GM19324 (cell line): ENCODE results near the gene OCSTAMP.

Source experiments
- ATAC-seq: cut with Tn5 transposase; IDR thresholded peaks from one replicate; pipeline ENCODE4 v1.9.1; 2021; ENCODE audit warnings: mild to moderate bottlenecking, moderate library complexity; ENCODE audit not compliant: unreplicated experiment, low FRiP score

OCSTAMP gene

GRCh38 chr20:46520976-46521579 lies 29.4 kb downstream of the OCSTAMP start:
- no peak for ATAC-seq

- ATAC-seq = no peak
Measured at GRCh38 chr20:46520540-46520939, 29.9 kb downstream of the OCSTAMP start.

GRCh38 chr20:46519471-46520068 lies 30.9 kb downstream of the OCSTAMP start:
- ATAC-seq = no peak

- no peak for ATAC-seq
Measured at GRCh38 chr20:46512943-46513844, 37.3 kb downstream of the OCSTAMP start, which contains the start of gene ZNF334. Gene ZNF334 (minus strand): TSS chr20:46513559. CDS start chr20:46512102, 1,457 bp downstream.

- ATAC-seq = no peak
Measured at GRCh38 chr20:46509523-46509922, 40.9 kb downstream of the OCSTAMP start.

GRCh38 chr20:46507760-46508407 lies 42.6 kb downstream of the OCSTAMP start:
- no peak for ATAC-seq

- no peak for ATAC-seq
Measured at GRCh38 chr20:46505506-46505905, 44.9 kb downstream of the OCSTAMP start.

- ATAC-seq = no peak
Measured at GRCh38 chr20:46501961-46502360, 48.5 kb downstream of the OCSTAMP start.

GRCh38 chr20:46501337-46501942 lies 49.0 kb downstream of the OCSTAMP start:
- no peak for ATAC-seq

GRCh38 chr20:46494077-46494476 lies 56.4 kb downstream of the OCSTAMP start:
- ATAC-seq = no peak

GRCh38 chr20:46491354-46491753 lies 59.1 kb downstream of the OCSTAMP start:
- no peak for ATAC-seq
